GM23338 (cell line): ENCODE measurements around the gene ASPDH. TPM values are rescaled to one million over a fixed set of nuclear protein-coding genes. Genes with fewer than 3 reads are reported as not detected.

Source experiments
- ATAC-seq: fragments of 200-7000 bp; cut with Tn5 transposase; 3 replicates; pipeline ENCODE4 v1.9.1; 2020
- DNase-seq: peaks from one replicate; pipeline ENCODE4 v3.0.0-alpha.2; 2015; ENCODE audit warnings: low spot score
- H2AFZ ChIP-seq: fragments of 200-600 bp; sonication (generic); 2 replicates; pipeline ENCODE4 v1.8.0; 2016; ENCODE audit warnings: antibody characterized with exemption, mild to moderate bottlenecking, moderate library complexity
- H3F3A ChIP-seq: fragments of 200-600 bp; sonication (generic); replicated peaks from 2 replicates; pipeline ENCODE4 v1.8.0; 2017; ENCODE audit warnings: antibody characterized with exemption, mixed run types, low read depth
- H3K27ac ChIP-seq: fragments of 200-600 bp; sonication (generic); 2 replicates; pipeline ENCODE4 v1.6.1; 2016; ENCODE audit warnings: low read depth
- H3K27me3 ChIP-seq: fragments of 200-600 bp; sonication (generic); 2 replicates; pipeline ENCODE4 v1.8.0; 2016; ENCODE audit warnings: mild to moderate bottlenecking, mixed run types, moderate library complexity; ENCODE audit not compliant: insufficient read depth
- H3K36me3 ChIP-seq: fragments of 200-600 bp; sonication (generic); 2 replicates; pipeline ENCODE4 v1.8.0; 2016; ENCODE audit warnings: mild to moderate bottlenecking; ENCODE audit not compliant: insufficient read depth
- H3K4me1 ChIP-seq: fragments of 200-600 bp; sonication (generic); 2 replicates; pipeline ENCODE4 v1.8.0; 2016; ENCODE audit warnings: mild to moderate bottlenecking, moderate library complexity; ENCODE audit not compliant: insufficient read depth
- H3K4me2 ChIP-seq: fragments of 200-600 bp; sonication (generic); 2 replicates; pipeline ENCODE4 v1.7.1; 2017; ENCODE audit warnings: mixed run types
- H3K4me3 ChIP-seq: fragments of 200-600 bp; sonication (generic); 2 replicates; pipeline ENCODE4 v1.6.1; 2016; ENCODE audit warnings: mixed run types
- H3K79me2 ChIP-seq: fragments of 200-600 bp; sonication (generic); replicated peaks from 2 replicates; pipeline ENCODE4 v1.8.0; 2017; ENCODE audit warnings: mild to moderate bottlenecking; ENCODE audit not compliant: insufficient read depth
- H3K9me2 ChIP-seq: fragments of 200-600 bp; sonication (generic); 2 replicates; pipeline ENCODE4 v1.8.0; 2017; ENCODE audit not compliant: insufficient read depth
- H4K20me1 ChIP-seq: fragments of 200-600 bp; sonication (generic); replicated peaks from 2 replicates; pipeline ENCODE4 v1.8.0; 2017; ENCODE audit warnings: mild to moderate bottlenecking; ENCODE audit not compliant: insufficient read depth
- H3K27ac Mint-ChIP-seq: 2 replicates; pipeline ENCODE4 v1.8.0; 2020; ENCODE audit warnings: inconsistent platforms, mild to moderate bottlenecking, moderate library complexity, mixed read lengths
- H3K27me3 Mint-ChIP-seq: 3 replicates; pipeline ENCODE4 v1.8.0; 2022; ENCODE audit warnings: low read depth, mild to moderate bottlenecking, moderate library complexity, mixed read lengths, inconsistent platforms; ENCODE audit not compliant: insufficient read depth, poor library complexity
- H3K36me3 Mint-ChIP-seq: 3 replicates; pipeline ENCODE4 v1.8.0; 2021; ENCODE audit warnings: low read depth, mild to moderate bottlenecking, inconsistent platforms, moderate library complexity, mixed read lengths
- H3K4me1 Mint-ChIP-seq: 3 replicates; pipeline ENCODE4 v1.8.0; 2020; ENCODE audit warnings: mild to moderate bottlenecking, inconsistent platforms, mixed read lengths
- H3K4me3 Mint-ChIP-seq: 3 replicates; pipeline ENCODE4 v1.8.0; 2021; ENCODE audit warnings: moderate library complexity, mild to moderate bottlenecking, inconsistent platforms, mixed read lengths
- H3K9me3 Mint-ChIP-seq: 3 replicates; pipeline ENCODE4 v1.8.0; 2020; ENCODE audit warnings: moderate library complexity, mild to moderate bottlenecking, inconsistent platforms, mixed read lengths
- CREB1 ChIP-seq: fragments of 250-450 bp; sonication (Bioruptor Pico); IDR thresholded peaks from 2 replicates; pipeline ENCODE4 v1.5.0; 2020; ENCODE audit warnings: low read depth, mild to moderate bottlenecking, moderate library complexity
- CTCF ChIP-seq, 2 experiments: fragments of 200-600 bp in 1 of 2; sonication (generic) in 1 of 2; conservative IDR thresholded peaks; 2 replicates each; pipeline versions ENCODE4 v1.5.1 to v1.6.1; 2016 to 2017; ENCODE audit warnings: antibody characterized with exemption in 2 of 2, low read depth in 2 of 2, mild to moderate bottlenecking in 2 of 2, moderate library complexity in 1 of 2
- ETS1 ChIP-seq: IDR thresholded peaks from 2 replicates; pipeline ENCODE4 v1.6.1; 2016; ENCODE audit warnings: antibody characterized with exemption
- EZH2 ChIP-seq: fragments of 200-600 bp; sonication (generic); IDR thresholded peaks from one replicate; pipeline ENCODE4 v1.8.0; 2017; ENCODE audit warnings: antibody characterized with exemption, mild to moderate bottlenecking, low read depth; ENCODE audit not compliant: unreplicated experiment
- EZH2phosphoT487 ChIP-seq: fragments of 200-600 bp; sonication (generic); IDR thresholded peaks from one replicate; pipeline ENCODE4 v1.8.1; 2018; ENCODE audit warnings: antibody characterized with exemption; ENCODE audit not compliant: unreplicated experiment
- JUNB ChIP-seq: IDR thresholded peaks from one replicate; pipeline ENCODE4 v1.6.1; 2016; ENCODE audit warnings: antibody characterized with exemption; ENCODE audit not compliant: unreplicated experiment
- NANOG ChIP-seq: IDR thresholded peaks from 2 replicates; pipeline ENCODE4 v1.6.1; 2016; ENCODE audit warnings: antibody characterized with exemption, borderline replicate concordance
- POLR2AphosphoS5 ChIP-seq: IDR thresholded peaks from 2 replicates; pipeline ENCODE4 v1.6.1; 2016; ENCODE audit warnings: antibody characterized with exemption, low read depth
- REST ChIP-seq: IDR thresholded peaks from one replicate; pipeline ENCODE4 v1.6.1; 2018; ENCODE audit warnings: antibody characterized with exemption; ENCODE audit not compliant: unreplicated experiment
- STAT1 ChIP-seq: IDR thresholded peaks from one replicate; pipeline ENCODE4 v1.6.1; 2016; ENCODE audit warnings: antibody characterized with exemption; ENCODE audit not compliant: unreplicated experiment
- ZNF114 ChIP-seq: fragments of 250-450 bp; sonication (Bioruptor Pico); IDR thresholded peaks from 2 replicates; pipeline ENCODE4 v1.5.0; 2020; ENCODE audit warnings: mild to moderate bottlenecking, moderate library complexity
- ZNF331 ChIP-seq: fragments of 250-450 bp; sonication (Bioruptor Pico); IDR thresholded peaks from 2 replicates; pipeline ENCODE4 v1.5.0; 2020; ENCODE audit warnings: low read depth, mild to moderate bottlenecking, moderate library complexity
- ZNF462 ChIP-seq: fragments of 250-450 bp; sonication (Bioruptor Pico); IDR thresholded peaks from 2 replicates; pipeline ENCODE4 v1.5.0; 2020; ENCODE audit warnings: mild to moderate bottlenecking, moderate library complexity
- polyA plus RNA-seq: library from polyadenylated mRNA; unstranded; fragments of >200 nt; fragmentation: Nextera tagmentation; extraction: Ambion mirVana; gene quantifications from 2 replicates; pipeline ENCODE4 v1.2.1, GENCODE V29; 2016
- total RNA-seq: library from RNA; depleted of rRNA; stranded (reverse); fragments of >200 nt; shearing (Covaris generic); gene quantifications from 2 replicates; pipeline ENCODE4 v1.2.3, GENCODE V29; 2014

The ASPDH gene
- total and polyA plus RNA-seq, 2 experiments from 2014 or later, result not detected

- Histone ChIP-seq H4K20me1 (no peaks in the 10 kb centered on the region; the same call in 1 of the 2 replicates), H3K27ac (no peak overlapping the region), H3K4me3 (no peak overlapping the region), H3K79me2 (peaks cover 25% of the 10 kb centered on the region), H3K36me3 (peaks cover 3% of the 10 kb centered on the region; the same call in 1 of the 2 replicates), H3K27me3 (no peaks in the 10 kb centered on the region), H3K9me2 (no peaks in the 10 kb centered on the region), H3F3A (0 out of 2 replicates have a peak, but pooled peaks cover 2% of the 10 kb centered on the region), H3K4me1 (peaks cover 10% of the 10 kb centered on the region; the same call in 1 of the 2 replicates), H2AFZ (no peak overlapping the region), H3K4me2 (no peak overlapping the region)
- H3K27ac Mint-ChIP-seq, result no peak overlapping the region
- no peaks in the 10 kb centered on the region; the same call in 2 of the 3 replicates for H3K4me1 Mint-ChIP-seq
- ATAC-seq, result no peak
- TF ChIP-seq ZNF114 (CRISPR knock-in tag) (no peak), ETS1 (no peak), JUNB (no peak), CTCF (conservative IDR thresholded peaks at IDR 0.05; ENCODE audit: low read depth in 2 of 2) (no peak), REST (no peak), POLR2AphosphoS5 (no peak), EZH2 (no peak), EZH2phosphoT487 (no peak), ZNF462 (no peak), CREB1 (CRISPR knock-in tag) (no peak), STAT1 (no peak), NANOG (no peak), ZNF331 (no peak)
- H3K27me3 Mint-ChIP-seq, result peaks cover 8% of the 10 kb centered on the region
- no peak overlapping the region for H3K4me3 Mint-ChIP-seq
- H3K9me3 Mint-ChIP-seq, result peaks cover 91% of the 10 kb centered on the region
- no peak for DNase-seq
- peaks cover 42% of the 10 kb centered on the region for H3K36me3 Mint-ChIP-seq
Observed at GRCh38 chr19:50479761-50480251, 33.9 kb downstream of the ASPDH start.
